Upper lobe of left lung (tissue), 4 donors: ENCODE results near the gene CPEB3.

Experiments used
- CTCF ChIP-seq, 6 experiments: fragments of 450-650 bp in 4 of 6; fragments of 200-600 bp in 2 of 6; sonication (generic) in 2 of 6; IDR thresholded peaks; one replicate each; pipeline ENCODE4 v1.5.1; 2016 to 2019; ENCODE audit warnings: antibody characterized with exemption in 6 of 6
- POLR2A ChIP-seq, 4 donors: fragments of 450-650 bp; IDR thresholded peaks; one replicate each; pipeline ENCODE4 v1.5.1; 2016 to 2017; ENCODE audit warnings: antibody characterized with exemption in 4 of 4, mild to moderate bottlenecking in 2 of 4
- POLR2AphosphoS5 ChIP-seq, 2 donors: sonication (generic); formaldehyde crosslinking; IDR thresholded peaks; one replicate each; pipeline ENCODE4 v1.5.1; 2017; ENCODE audit warnings: antibody characterized with exemption in 2 of 2

GRCh38 chr10:92263396-92263795 is 27.5 kb downstream of the CPEB3 start:
- TF ChIP-seq CTCF (IDR thresholded peaks at IDR 0.05) (no peak), POLR2AphosphoS5 (IDR thresholded peaks at IDR 0.05) (no peak), POLR2A (IDR thresholded peaks at IDR 0.05) (no peak)
